H1 (cell line): ENCODE results near the gene EXTL2. TPM values are rescaled to one million over a fixed set of nuclear protein-coding genes. Genes with fewer than 3 reads are reported as not detected.

Experiments
- polyA plus RNA-seq, 7 experiments: library from polyadenylated mRNA; depleted of rRNA in 3 of 7; stranded (reverse) in 5 of 7; unstranded in 2 of 7; fragments of >200 nt in 5 of 7; fragments of 200-250 nt in 2 of 7; gene quantifications; 1 replicate in 5 of 7; 2 replicates in 1 of 7; 4 replicates in 1 of 7; pipeline versions ENCODE4 v1.2.1 to v1.2.3, GENCODE V29; 2011 to 2013; ENCODE audit warnings: missing spikeins in 2 of 7, mixed read lengths in 2 of 7
- total RNA-seq: library from RNA; stranded (reverse); fragmentation: NEBNext Ultra II Directional; extraction: Animal tissue kit (Norgen Biotek cat#: 25700); gene quantifications from 2 replicates; pipeline ENCODE4 v1.2.1, GENCODE V29; 2021
- TF ChIP-seq, protein P1 (sequence below): IDR thresholded peaks from 2 replicates; pipeline ENCODE4 v1.6.1; 2012; ENCODE audit warnings: inconsistent platforms

Gene EXTL2
- total and polyA plus RNA-seq, 2 of the 8 experiments (the other 6 are each of a cell fraction or from before 2014, with no cell fraction given): 27.1 to 54.7 TPM

DNA sequence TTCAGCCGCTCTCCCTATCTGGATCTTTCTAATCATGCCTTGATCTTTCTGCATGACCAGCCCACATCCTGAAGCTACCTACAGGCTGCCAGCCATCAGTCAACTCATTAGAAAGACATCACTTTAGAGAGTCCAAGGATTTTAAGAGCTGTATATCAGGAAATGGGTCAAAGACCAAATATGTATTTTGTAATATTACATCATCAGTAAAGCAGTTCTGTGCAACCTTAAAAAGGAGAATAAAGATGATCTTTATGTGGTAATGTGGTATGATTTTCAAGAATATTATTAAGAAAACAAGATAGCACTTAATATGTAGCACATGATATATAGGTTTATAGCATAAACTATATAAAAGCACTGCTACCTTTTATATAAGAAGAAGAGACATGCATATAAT, 48.9 kb upstream of the EXTL2 start (continued):
- TF ChIP-seq, protein P1, sequence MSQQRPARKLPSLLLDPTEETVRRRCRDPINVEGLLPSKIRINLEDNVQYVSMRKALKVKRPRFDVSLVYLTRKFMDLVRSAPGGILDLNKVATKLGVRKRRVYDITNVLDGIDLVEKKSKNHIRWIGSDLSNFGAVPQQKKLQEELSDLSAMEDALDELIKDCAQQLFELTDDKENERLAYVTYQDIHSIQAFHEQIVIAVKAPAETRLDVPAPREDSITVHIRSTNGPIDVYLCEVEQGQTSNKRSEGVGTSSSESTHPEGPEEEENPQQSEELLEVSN: no peak
